Upper lobe of left lung (tissue), 4 donors: ENCODE measurements around the gene EI24.

Experiments used
- CTCF ChIP-seq, 6 experiments: fragments of 450-650 bp in 4 of 6; fragments of 200-600 bp in 2 of 6; sonication (generic) in 2 of 6; IDR thresholded peaks; one replicate each; pipeline ENCODE4 v1.5.1; 2016 to 2019; ENCODE audit warnings: antibody characterized with exemption in 6 of 6
- POLR2A ChIP-seq, 4 donors: fragments of 450-650 bp; IDR thresholded peaks; one replicate each; pipeline ENCODE4 v1.5.1; 2016 to 2017; ENCODE audit warnings: antibody characterized with exemption in 4 of 4, mild to moderate bottlenecking in 2 of 4
- POLR2AphosphoS5 ChIP-seq, 2 donors: sonication (generic); formaldehyde crosslinking; IDR thresholded peaks; one replicate each; pipeline ENCODE4 v1.5.1; 2017; ENCODE audit warnings: antibody characterized with exemption in 2 of 2

- TF ChIP-seq CTCF (IDR thresholded peaks at IDR 0.05) (no peak), POLR2A (IDR thresholded peaks at IDR 0.05) (no peak), POLR2AphosphoS5 (IDR thresholded peaks at IDR 0.05) (no peak)
These were observed 22.5 kb downstream of the EI24 start for GRCh38 chr11:125591649-125592304.
